NCI-H69 (cell line): ENCODE results near the gene B9D1.
A peak's percentile ranks its signal among the peaks of the same experiment; 100 is the strongest.
"Not testable (repeated sequence)": the region's sequence is repeated elsewhere in the genome, so short reads cannot be mapped to it uniquely, and the experiment has no call there.

ENCODE experiments used
- DNase-seq: peaks from one replicate; lab custom pipeline; 2025; lab: John Stamatoyannopoulos, UW

The B9D1 gene

DNA sequence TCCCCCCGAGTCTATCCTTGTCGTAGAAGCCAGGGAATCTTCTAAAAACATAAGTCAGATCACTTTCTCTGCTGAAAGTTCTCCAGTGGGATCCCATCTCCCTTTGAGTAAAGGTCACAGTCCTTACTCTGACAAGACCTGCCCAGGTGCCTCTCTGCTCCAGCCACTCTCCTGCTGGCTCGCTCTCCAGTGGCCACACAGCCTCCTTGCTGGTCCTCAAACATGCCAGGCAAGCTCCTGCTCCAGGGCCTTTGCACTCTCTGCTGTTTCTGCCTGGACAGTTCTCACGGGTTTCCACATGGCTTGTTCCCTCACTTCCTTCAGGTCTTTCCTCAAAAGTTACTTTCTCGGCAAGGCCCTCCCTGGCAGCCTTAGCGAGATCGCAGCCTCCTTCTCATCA, 3.4 kb downstream of the B9D1 start:
- no peak for DNase-seq

DNA sequence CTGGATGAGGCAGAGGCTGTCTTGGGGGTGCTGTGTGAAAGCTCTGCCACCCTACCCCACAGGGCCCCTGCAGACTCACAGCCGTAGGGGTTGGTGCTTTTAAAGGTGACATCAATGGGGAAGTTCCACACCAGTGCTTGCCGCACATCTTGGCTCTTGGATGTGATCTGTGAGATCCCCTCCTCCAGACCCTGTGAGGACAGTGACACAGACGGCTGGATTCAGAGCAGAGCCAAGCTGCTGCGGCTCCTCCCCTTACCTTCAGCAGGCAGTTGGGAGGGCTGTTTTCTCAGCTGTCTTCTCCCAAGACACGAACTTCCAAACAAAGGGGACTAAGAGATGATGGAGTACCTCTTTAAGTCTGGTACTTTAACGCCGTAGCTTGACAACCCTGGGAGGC, 4.8 kb downstream of the B9D1 start:
- DNase-seq, result no peak

DNA sequence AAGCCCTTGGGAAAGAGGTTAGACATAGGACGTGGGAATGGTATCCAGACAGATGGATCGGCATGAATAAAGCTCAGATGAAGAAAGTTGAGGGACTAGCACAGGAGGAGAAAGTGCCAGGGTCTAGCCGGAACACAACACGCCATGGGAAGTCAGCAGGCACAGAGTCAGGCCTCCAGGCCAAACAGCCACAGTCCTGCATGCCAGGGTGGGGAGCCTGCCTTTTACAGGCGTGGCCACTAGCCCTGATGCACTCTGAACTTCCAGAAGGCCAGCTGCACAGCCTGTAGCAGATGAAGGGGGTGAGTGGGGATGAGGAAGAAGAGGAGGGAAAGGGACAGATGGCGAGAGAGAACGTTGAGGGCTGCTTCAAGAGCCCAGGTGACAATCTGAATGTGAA, 5.2 kb downstream of the B9D1 start:
- no peak for DNase-seq

DNA sequence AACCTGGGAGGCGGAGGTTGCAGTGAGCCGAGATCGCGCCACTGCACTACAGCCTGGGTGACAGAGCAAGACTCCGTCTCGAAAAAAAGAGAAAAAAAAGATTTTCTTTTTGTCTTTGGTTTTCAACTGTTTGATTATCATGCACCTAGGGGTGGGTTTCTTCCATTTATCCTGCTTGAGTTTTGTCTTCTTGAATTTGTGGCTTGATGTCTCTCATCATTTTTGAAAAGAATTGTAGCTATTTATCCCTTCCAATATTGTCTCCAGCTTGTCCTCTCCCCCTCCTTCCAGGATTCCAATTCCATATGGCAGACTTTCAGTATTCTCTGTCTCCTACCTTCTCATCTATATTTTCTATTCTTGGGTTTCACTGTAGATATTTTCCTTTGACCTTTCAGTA, 7.8 kb downstream of the B9D1 start:
- no peak for DNase-seq

DNA sequence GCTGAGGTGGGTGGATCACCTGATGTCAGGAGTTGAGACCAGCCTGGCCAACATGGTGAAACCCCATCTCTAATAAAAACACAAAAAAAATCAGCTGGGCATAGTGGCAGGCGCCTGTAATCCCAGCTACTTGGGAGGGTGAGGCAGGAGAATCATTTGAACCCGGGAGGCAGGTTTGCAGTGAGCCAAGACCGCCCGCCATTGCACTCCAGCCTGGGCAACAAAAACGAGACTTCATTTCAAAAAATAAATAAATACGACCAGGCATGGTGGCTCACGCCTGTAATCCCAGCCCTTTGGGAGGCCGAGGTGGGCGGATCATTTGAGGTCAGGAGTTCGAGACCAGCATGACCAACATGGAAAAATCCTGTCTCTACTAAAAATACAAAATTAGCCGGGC, 9.1 kb downstream of the B9D1 start:
- DNase-seq, result not testable (repeated sequence)

DNA sequence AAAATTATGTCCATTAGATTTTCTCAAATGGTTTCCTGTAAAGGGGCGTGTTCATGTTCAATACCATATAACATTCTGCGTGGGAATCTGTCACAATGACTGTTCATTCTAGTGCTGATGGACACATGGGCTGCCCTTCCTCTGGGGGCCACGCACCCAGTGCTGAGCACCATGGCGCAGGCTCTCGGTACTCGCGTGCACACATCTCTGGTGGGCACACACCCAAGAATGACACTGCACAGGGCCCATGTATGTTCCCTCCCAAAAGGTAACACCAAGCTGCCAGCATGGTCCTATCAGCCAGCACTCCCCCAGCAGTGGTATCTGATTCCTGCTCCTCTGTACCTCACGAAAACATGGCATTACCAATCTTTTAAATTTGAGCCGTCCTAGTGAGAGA, 13.7 kb downstream of the B9D1 start:
- DNase-seq, result no peak

DNA sequence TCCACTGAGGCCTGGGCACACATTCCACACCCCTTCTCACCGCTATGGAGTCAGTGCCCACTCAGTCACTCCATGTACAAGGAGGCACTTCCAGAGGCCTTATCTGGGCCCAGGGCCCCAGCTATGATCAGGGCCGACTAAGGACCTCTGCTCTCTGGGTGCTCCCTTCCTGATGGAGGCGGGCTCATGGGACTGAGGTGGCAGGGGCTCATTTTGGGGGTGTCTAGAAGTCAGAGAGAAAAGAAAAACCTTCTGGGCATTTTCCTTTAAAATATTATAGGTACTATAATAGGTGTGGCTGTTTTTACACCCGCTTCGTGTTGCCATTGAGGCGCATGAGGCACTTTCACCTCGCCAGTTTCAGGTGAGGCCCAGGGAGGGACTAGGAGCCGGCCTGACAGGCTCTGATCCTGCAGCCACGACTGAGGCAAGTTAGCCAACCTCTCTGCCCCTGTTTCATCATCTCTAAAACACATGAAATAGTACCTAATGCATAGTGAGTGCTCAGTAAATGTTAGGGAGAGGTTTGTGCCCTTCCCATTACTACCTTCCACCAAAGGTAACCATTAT, 14.4 kb downstream of the B9D1 start:
- DNase-seq, result no peak

DNA sequence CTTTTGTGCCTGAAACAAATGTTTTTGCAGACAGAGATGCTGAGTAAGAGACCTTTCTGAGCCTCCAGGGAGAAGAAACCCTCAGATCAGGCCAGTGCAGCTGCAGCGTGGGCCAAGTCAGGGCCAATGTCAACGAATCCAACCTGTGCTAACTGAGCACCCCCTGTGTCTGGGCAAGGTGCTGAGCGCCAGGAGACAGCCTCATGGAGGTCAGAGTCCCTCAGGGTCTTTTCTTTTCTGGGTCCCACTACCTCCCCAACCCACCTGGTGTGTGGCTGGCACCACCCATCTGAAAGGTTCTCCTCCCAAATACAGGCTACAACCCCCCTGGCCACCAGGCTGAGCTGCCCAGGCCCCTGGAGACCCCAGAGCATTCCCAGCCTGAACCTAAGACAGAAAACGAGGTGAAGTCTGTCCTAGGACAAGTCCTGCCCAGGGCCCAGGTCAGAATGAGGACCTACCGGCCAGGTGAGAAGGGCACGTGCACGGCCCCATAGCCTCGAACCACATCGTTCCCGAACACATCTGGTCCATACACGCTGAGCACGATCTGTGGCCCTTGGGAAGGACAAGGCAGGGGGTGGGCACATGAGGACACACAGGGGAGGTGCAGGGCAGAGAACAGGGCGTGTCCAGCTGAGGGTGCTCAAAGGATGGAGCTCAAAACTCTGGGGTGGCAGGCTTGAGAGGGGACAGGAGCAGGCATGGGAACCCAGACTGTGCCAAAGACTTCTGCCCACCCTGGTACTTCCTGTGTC, 15.0 kb downstream of the B9D1 start:
- no peak for DNase-seq

DNA sequence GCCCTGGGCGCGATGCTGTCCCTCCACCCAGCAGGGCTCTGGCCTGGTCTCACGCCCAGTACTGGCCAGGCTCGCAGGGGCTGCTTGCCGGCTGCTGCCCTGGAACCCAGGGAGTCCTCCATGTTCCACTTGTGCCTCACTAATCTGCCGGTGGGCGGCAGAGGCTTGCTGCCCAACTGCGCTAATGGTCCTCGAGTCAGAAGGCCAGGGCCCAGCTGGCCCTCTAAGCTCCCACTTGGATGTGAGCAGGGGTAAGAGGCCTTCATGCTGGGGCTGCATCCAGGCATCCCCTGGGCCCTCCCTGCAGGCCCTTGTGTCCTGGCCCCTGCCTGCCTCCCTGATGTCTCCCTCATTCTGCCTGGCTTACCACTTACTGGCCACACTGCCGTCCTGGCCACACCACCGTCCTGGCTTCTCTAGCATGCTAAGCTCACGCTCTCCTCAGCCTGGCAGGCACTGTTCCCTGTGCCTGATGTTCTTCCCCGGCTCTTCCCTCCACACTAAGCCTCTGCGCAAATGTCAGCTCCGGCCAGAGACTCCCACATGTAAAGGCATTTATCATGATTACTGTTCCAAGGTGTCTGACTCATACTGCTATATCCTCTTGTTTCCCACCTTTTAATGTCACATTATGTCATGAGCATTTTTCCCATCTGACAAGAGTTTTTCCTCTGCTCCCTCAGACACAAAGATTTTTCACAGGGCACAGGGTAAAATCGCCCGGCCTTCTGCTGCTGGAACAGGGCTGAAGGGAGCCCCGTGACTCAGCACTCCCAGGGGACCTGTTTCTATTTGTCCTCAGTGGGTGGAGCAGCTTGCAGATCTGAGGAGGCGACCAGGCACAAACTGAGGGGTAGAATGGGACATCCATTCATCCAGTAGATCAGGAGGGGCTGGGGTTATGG, 15.9 kb downstream of the B9D1 start:
- DNase-seq, result peak; percentile 70

DNA sequence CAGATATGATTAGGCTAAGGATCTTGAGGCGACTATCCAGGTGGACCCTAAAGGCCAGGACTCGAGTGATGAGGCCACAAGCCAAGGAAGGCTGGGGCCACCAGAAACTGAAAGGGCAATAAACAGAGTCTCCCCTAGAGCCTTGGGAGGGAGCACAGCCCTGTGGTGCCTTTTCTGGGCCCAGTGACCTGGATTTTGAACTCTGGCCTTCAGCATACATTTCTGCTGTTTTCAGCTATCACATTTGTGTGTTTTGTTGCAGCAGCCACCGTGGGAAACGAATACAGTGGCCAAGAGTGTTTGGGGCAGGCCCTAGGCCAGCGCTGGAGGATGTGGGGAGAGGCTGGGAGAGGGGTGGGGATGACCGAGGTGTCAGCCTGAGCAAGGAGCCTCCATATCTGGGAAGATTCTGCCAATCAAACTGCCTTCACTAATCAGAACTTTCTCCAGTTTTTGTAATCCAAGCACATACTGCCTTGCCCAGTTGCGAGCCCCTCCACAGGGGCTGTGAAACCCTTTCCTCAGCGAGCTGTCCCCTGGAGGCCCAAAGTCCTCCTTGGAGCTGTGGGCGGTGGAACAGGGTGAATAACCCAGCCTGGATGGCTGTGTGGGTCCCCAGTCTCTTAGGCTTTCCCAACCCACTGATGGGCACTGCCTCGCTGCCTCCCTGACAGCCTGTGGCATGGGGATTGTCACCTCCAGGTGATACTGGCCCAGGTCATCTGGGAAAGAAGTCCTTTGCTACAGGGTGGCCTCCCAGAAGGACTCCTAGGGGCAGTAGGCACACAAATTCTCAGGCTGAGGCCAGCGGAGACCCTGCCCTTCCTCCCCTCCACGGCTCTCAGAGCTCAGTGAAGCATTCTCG, 16.8 kb downstream of the B9D1 start:
- DNase-seq, result no peak

DNA sequence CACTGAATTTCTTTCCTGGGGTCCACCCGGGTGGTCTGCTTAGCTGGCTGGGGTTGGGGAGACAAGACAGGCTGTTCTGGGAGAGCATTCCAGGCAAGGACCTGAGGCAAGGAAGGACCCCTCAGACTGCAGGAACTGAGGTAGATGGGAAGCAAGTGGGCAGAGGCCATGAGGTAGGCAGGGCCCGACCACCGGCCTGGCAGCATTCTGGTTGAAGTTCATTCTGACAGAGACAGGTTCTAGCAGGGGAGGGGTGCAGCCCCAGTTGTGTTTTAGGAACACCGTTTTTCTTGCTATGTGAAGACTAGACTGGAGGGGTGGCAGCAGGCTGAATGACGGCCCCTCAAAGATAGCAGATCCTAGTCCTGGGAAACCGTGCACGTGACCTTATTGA, 17.5 kb downstream of the B9D1 start:
- no peak for DNase-seq

DNA sequence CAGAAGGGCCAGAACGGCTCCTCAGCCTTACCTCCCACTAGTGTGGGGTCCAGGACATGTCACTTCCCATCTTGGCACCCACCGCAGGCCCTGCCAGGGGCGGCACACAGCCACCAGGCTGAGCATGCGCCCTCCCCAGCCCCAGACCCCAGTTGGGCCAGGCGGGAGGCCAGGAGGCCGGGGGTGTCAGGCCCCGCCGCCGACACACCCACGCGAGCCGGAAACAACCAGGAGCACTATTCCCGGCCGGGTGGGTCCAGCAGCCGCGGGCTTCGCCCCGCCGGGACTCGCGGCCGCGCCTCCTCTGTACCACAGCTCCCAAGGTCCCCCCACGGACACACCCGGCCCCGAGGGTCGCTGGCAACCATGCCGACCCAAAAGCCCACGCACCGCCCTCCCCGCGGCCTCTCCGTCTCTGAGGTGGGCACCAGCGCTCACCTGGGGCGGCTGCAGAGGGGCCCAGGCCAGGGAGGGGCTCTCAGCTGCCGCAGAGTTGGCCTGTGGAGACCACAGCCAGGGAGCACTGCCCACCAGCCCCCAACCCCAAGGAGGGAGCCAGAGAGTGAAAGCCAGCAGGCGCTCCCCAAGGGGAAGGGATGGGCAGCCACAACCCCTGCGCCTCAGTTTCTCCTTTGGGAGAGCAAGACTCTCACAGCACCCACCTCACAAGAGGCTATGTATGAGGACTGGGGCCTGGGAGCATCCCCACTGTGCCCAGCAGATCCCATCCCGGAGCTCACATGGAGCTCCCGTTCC, 18.0 kb downstream of the B9D1 start:
- DNase-seq, result no peak

DNA sequence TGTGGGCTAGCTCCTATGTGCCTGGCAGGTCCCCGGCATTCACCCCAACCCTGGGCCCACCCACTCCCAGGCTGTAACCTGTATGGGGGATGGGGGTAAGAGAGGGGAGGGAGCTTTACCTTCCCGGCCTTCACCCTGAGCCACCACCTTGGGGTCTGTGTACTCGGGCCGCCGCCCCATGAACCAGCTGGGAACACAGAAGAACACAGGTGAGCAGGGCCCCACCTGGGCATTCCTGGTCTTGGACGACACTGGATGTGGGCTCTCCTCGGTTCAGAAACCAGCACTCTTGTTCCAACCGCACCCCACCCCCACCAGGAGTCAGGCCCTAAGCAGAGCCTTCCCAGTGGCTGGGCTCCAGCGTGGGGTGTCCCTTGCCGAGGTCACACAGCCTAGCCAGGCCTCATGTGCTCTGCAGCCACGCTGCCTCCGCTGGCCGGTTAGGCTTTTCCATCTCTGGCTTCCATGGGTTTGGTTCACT, 18.8 kb downstream of the B9D1 start:
- DNase-seq, result no peak

DNA sequence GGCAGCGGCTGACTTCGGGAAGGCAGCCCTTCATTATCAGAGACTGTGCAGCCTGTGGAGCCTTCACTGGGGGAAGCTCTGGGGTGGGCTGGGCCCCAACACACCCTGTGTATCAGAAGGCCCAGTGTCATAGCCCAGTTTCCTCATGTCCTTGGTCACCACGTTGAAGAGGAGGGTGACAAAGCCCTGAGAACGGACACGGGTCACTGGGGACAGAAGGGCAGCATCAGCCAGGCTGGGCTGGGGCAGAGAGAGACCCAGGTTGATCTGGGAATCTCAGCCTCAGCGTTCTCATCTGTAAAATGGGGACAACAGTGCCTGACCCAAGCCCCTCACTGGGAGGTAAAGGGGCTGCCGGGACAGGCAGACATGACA, 19.3 kb downstream of the B9D1 start:
- no peak for DNase-seq

DNA sequence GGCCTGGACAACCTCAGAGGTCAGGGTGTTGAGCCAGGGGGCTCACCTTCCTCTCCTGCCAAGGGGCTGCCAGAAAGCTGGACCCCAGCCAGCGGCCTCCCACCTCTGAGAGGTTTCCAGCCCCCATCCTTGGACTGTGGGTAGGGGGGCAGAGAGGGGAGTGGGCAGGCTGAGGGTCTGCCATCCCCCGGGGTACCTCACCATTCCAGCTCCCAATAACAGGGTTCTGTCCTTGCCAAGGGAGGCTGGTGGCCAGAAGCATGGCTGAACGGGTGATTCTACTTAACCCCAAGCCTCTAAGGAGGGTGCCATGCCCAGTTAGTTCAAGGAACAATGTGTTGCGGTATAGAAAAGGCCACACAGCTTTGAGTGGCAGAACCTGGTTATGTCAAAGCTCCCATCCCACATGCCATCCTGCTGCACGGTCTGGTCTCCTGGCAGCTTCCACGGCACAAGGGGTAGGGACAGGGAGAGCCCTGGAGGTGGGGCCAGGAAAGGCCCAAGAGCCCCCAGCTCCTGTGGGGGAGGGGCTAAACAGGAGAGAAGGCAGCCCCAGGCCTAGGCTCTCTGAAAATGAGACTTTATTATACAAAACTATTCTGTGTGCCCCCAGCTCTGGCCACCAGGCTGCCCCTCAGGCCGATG, 19.8 kb downstream of the B9D1 start:
- no peak for DNase-seq

DNA sequence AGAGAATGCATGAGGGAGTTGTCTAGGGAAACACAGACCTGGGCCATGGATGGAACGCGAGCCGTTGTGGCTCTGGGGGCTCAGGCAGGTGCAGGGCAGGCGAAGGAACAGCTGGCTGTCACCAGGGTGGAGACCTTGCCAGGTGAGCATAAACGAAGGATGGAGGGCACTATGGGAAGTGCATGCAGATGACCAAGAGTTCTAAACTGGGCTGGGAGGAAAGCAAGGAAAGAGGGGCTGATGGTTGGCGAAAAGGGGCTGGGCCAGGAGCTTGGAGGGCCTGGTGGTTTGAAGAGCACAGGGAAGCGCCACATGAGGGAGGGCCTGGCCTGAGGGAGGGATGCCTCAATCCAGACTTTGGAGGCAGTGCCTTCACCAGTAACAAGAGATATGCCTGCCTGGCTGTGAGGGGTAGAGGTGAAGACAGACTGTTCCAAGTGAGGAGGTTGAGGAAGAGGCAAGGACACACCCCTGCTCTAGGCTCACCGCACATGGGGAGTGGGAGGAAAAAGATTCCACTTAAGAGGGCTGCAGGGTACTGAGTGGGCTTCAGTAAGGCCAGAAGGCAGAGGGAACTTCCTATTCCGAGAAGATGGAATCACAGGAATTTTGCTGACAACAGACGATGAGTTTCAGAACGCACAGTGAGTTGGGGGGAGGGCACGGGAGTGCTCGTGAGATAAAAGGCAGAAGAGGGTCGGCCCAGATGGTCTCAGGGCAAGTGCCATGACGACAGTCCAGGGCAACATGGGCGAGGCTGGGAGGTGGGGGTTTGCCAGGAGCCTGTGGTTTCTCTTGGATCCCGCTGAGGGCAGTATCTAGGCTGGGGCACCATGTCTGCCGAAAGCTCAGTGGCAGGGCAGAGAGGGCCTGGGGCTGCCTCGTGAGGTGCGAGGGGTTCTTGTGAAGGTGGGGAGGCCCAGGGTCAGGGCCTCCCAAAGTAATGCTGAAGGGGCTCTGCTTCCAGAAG, 20.6 kb downstream of the B9D1 start:
- peak; percentile 4 for DNase-seq

DNA sequence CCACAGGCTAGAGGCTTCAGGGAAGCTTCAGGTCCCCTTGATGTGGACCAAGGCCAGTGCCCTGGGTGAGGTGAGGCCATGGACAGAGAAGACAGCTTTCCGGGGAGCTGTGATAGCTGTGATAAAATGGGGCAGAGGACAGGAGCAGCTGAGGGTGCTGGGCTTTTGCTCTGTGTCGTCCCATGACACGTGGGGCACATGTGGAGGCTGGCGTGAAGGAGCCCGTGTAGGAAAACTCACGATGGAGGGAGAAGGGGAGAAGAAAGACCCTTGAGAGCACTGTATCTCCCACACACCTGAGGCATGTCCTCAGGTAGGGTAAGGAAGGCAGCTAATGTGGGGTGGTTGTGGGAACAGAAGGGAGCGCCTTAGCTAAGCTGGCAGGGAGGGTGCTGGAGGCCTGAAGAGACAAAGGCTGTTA, 21.3 kb downstream of the B9D1 start:
- no peak for DNase-seq

DNA sequence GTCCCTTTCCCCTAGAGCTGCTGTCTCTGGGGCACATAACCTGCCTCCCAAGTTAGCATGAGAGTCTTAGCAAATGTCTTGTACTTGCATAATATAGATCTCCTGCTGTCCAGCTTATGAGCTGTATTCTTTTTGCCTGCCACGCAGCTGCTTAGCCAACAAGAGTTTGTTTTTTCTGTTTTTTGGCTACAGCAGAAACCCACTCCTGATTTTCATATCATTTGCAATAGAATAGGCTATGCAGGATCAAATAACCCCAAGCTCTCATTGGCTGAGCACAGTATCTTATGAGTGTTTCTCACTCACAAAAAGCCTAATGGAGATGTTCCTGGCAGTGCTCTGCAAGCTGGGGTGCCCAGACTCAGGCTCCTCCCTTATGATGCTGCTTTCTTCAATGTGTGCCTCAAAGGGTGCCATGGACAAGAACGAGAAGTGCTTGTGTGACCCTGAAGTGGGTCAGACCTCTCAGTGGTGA, 23.1 kb downstream of the B9D1 start:
- no peak for DNase-seq
